GM21360 (cell line): Measurements from ENCODE around the gene NIPAL1.

Experiments
- ATAC-seq: cut with Tn5 transposase; IDR thresholded peaks from one replicate; pipeline ENCODE4 v1.9.1; 2021; ENCODE audit warnings: mild to moderate bottlenecking, moderate library complexity; ENCODE audit not compliant: unreplicated experiment

NIPAL1 gene

DNA sequence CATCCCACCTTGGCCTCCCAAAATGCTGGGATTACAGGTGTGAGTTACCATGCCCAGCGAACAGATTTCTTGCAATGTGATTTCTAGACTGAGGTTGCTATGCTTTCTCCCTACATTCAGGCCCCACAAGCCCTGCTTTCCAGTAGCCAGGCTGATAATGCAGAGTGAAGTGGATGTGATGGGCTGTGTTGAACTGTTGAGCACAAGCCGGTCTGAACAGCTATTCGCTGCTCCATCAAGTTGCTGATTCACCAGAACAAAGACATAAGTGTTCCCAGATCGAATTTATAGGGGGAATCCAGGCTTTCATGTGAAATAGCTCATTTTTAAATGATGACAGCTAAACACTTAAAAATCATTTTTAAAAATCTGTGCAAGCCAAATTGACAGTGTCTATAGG lies 8.0 kb downstream of the NIPAL1 start:
- ATAC-seq: no peak

DNA sequence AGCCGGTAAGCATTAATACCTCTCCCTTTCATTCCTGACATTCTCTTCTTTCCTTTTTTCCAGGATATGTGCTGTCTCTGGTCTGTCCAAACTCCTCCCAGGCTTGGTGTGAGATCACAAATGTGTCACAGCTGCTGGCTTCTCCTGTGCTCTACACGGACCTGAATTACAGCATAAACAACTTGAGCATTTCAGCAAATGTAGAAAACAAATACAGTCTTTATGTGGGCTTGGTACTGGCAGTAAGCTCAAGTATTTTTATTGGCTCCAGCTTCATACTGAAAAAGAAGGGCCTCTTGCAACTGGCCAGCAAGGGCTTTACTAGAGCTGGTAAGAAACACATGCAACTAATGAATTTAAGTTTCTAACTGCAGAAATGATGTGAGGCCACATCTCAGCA lies 8.4 kb downstream of the NIPAL1 start:
- ATAC-seq: no peak

DNA sequence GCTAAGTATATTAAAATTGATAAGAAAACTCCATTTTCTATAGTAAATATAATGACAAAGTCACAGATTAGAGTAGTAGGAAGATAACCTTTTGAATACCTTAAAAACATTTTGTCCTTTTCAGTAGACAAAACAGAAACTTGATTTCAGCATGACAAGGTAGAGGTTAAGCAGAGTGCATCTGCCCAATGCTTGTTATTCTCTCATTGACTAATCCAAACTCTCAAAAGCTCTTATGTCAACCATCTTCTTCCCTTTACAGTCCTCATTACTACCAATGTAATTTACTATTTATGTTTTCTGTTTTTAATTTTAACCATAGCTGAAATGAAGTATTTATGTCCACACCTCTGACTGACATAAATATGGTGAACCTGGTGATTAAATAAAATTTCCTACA lies 11.1 kb downstream of the NIPAL1 start:
- ATAC-seq: peak; percentile 82

DNA sequence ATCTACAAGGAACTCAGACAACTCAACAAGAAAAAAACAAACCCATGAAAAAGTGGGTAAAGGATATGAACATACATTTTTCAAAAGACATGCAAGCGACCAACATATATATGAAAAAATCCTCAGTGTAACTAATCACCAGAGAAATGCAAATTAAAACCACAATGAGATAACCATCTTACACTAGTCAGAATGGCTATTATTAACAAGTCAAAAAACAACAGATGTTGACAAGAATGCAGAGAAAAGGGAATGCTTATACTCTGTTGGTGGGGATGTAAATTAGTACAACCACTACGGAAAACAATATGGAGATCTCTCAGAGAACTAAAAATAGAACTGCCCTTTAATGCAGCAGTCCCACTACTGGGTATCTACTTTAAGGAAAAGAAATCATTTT lies 12.1 kb downstream of the NIPAL1 start:
- ATAC-seq: peak; percentile 64

DNA sequence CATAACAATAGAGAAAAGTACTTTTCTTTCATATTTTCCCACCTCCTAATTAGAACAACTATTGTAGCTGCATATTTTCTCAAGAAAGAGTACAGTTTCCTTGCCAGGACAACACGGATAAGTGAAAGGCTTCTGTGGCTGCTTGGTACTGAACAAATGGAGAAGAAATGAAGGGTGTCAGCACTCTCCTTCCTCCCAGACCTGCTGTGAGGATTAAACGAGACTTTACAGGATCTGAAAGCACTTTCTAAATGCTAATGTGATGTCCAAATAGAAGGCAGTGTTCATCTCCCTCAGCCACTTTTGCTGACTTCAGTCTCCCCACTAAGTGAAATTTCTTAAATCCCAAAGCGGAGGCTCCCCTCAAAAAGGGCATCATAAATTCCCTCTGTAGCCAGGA lies 13.9 kb downstream of the NIPAL1 start:
- no peak for ATAC-seq

DNA sequence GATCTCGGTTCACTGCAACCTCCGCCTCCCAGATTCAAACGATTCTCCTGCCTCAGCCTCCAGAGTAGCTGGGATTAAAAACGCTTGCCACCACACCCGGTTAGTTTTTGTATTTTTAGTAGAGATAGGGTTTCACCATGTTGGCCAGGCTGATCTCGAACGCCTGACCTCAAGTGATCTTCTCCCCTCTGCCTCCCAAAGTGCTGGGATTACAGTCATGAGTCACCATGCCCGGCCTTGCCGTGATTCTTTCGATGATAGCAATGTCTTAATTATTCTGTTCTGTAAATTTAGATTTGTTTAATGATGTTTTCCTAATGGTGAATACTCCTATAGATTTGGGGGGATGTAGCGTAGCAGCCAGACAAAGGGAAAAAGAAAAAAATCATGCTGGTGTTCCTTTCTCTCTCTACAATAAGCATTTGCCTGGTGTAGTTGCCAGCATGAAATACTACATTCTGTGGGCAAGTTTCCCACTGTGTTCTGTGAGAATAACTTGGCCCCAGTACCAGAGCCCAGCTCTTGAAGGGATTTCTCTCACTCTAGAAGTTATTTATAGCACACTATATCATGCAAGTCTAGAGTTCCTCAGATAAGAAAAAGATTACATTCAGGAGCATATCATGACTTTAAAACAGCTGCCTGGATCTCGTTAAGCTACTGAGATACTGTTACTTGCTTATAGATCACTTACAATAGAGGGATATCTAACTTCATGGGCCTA lies 15.4 kb downstream of the NIPAL1 start:
- no peak for ATAC-seq

DNA sequence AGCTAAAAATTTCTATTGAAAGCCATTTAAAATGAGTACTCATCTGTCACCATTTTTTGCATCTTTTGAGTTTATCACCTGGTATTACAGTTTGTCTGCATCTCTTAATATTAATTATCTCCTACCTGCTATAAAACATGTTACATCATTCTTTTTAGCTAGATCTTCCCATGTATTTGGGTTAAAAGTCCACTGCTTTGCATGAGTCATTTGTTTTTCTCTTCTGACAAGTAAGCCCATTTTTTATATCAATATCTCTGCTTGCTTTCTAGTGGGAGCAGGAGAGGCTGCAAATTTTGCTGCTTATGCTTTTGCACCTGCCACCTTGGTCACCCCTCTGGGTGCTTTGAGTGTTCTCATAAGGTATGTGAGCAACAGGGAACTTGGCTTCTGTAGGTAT lies 16.1 kb downstream of the NIPAL1 start:
- no peak for ATAC-seq

DNA sequence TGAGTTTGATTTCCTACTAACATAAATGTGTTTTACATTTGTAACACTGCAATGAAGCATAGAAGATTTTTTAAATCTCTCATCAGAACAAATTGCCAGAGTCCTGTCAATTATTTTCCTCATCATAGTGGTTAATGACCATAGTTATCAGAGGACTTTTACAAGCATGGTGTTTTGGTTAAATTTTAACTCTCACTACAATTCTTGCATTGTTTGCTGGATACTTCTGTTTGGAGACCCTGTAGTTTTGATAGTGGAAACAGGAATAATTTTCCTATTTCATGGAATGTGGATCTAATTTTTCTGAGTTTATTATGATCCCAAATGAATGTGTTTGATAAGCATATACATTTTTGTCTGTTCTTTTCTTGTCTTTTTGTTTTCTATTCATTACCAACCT lies 16.8 kb downstream of the NIPAL1 start:
- ATAC-seq: no peak

DNA sequence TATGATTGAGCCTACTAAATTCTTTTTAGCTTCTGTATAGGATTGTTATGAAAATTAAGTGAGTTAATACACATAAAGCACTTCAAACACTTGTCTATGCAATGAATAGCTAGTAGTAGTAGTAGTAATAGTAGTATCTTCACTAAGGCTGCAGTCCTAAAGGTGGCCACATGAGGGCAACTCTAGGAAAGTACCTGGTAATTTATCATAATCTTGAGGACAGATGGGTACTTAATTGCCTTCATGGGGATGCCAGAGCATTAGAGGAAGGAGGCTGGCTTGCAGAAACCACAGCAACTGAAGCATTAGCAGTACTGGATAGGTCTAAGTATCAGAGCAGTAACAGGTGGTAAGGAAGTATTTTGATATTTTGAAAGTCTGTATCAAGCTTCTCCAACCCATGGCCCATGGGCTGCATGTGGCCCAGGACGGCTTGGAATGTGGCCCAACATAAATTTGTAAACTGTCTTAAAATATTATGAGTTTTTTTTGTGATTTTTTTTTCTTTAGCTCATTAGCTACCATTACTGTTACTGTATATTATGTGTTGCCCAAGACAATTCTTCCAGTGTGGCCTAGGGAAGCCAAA lies 17.3 kb downstream of the NIPAL1 start:
- ATAC-seq: no peak

DNA sequence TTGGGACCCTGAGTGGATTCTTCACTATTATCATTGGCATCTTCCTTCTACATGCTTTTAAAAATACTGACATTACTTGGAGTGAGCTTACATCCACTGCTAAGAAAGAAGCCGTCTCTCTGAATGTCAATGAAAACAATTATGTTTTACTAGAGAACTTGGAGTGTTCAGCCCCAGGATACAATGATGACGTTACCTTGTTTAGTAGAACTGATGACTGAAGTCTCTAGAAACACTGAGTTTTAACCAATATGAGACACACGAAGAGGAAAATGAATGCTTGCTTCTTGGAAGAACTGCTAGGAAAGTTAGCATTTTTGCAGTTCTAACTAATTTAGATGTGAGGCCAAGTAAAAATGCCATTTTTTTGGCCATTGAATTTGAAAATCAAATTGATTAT lies 19.4 kb downstream of the NIPAL1 start:
- ATAC-seq: no peak

DNA sequence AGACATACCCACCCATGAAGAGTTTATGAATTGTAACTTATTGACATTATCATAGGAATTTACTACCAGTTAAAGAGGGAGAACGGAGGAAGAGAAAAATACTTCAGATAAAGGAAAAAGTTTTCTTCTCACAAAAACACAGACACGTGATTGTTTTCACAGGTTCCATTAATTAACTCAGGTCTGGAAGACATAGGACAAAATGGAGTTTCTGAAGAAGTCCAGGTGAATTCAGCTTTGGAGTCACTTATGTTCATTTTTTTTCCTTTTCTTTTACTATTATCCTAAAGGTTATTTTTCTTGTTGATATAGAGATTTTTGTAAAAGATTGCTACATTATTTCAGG lies 20.5 kb downstream of the NIPAL1 start:
- no peak for ATAC-seq

DNA sequence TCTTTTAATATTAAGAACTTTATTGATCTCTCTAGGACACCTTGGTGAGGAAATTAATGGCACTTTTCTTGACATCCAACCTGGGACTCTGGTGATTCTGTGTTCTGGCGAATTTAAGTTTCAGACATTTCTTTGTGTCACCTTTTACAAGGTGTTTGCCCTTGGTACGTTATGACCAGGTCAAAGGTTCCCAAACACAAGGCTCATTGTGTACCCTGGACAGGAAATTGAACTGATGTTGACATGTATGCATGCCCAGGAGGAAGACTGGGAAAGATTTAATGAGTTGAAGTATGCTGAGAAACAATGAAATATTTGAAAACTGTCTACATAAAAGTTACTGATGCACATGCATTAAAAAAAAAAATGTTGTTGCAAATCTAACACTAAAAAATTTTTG lies 22.1 kb downstream of the NIPAL1 start:
- no peak for ATAC-seq

DNA sequence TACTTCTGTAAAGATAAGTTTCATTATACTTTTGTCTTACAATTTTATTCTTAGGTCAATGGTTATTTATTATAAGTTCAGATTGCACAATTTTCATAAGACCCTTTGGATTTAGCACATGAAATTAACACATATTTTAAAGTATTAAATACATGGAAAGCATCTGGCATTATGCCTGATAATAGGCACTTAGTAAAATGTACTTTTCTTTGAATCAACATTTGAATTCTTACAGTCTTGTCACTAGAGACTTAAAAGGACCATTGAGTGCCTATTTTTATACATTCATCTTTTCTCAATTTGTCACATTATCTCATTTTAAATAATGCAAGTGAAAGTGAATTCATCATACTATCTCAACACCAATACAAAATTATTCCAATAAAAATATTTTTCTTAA lies 23.0 kb downstream of the NIPAL1 start:
- no peak for ATAC-seq

DNA sequence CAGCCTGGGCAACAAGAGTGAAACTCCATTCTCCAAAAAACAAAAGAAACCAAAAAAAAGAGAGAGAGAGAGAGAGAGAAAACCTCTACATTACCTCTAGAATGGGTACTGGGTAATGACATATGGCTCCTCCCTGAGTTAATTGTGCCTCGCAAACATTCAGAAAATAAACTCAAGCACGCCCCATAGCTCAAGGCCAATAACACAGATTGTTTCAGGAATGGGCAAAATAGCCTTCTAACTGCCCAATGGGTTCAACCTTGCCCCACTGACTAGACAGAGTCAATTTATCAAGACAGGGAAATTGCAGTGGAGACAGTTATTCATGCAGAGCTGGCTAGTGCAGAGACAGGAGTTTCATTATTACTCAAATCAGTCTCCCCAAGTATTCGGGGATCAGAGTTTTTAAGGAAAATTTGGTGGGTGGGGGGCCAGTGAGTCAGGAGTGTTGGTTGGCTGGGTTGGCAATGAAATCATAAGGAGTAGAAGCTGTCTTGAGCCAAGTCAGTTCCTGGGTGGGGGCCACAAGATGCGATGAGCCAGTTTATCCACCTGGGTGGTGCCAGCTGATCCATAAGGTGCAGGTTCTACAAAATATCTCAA lies 25.1 kb downstream of the NIPAL1 start:
- ATAC-seq: no peak

DNA sequence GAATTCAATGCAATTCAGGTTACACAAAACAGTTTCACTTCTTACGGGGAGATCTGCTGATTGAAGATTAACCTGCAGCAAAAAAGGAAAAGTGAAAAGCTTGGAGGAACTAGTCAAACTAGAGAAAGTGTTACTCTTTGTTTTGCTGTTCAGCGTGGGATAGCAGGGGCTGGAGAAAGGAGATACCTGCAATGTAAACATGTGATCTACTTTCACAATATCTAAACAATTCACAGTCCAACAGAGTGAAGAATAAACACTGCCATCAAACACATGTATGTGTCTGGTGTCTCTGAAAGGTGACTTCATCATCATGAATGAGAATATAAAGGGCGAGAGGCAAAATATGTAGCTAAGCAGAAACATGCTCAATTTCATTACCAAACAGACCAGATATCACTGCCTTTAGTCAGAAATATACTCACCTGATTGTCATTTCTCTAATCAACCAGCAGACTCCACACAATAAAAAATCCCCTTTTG lies 26.4 kb downstream of the NIPAL1 start:
- ATAC-seq: peak; percentile 29

DNA sequence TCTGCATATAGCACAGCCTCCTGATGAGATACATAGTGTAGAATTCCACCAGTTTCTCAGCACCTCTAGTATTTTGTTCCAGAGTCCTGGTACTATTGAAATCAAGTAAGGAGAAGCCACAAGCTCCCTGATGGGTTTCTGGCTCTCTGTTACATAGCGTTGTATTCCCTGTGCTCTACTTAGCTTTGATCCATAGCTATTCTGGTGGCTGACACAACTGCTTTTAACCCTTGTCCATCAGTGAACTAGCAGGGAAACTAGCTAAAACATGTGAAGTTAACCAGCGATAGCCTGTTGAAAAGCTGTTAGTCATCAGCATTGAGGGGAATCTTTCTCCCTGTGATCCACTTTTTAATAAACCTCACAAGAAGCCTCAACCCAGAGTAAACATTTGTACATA lies 26.9 kb downstream of the NIPAL1 start:
- no peak for ATAC-seq

DNA sequence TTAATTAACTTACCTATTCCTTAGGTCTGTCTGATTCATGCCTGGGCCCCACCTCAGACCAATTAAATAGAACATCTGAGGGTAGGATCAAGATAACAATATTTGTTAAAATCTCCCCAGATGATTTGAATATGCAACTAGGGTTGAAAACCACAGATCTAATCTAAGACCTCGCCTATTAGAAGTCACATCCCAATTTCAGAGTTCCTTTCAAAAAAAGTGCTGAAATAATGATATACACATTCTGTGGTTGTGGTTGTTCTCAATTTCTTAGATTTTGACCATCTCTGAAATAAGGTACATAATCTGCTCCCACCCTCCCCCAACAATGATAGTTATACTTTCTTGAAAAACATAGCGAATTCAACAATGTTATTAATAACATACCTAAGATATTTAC lies 27.7 kb downstream of the NIPAL1 start:
- ATAC-seq: no peak

DNA sequence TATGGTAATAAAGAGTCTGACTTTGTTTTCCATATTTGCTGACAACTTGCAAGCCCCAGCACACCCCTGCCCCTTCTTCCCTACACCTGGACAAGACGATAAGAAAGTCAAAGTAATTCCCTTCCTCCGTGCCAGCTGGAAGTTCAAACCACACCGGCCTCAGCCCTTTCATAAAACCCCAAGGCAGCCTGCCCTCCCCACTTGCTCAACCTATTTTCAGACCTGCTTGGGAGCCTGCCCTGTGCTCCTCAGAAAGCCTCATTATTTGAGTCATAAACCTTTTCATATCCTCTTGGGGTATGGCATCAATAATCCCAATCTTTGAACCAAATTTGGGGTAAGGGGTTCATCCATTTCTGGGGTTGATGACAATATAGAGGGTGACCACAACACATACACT lies 29.5 kb downstream of the NIPAL1 start:
- ATAC-seq: no peak

DNA sequence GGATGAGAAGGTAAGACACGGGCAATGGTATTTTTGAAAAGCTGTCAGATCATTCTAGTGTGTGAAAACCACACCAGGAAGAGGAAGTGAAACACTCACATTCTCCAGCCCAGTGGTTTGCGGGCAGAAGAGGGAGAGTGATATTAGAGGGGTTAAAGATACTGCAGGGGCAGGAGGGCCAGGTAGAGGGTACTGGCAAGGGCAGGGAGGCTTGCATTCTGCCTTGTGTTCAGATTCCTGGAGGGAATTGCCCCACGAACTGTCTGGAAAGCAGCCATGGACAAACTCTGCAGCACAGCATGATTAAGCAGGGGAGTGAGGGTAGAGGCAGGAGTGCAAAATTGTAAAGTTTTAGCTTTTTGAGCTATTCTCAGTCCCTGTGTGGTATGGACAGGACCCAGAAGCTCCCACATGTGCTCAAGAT lies 30.9 kb downstream of the NIPAL1 start:
- ATAC-seq: peak; percentile 91

DNA sequence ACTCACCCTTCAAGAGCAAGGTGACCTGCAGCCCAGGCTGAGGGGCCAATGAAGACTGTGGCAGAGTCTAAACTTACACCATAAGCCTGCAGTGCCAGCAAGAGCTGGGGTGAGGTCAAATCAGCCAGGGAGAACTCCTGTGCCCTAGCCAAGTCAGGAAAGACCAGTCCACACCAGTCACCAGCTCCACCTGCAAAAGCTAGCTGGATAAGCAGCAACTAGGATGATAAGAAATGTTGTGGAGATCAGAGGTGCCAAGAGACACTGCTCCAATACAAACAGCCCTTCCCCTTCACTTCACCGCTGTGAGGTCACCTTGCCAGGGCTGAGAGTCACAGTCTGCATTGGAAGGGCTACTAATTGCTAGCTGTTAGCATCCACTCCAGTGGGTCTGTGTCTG lies 31.3 kb downstream of the NIPAL1 start:
- ATAC-seq: peak; percentile 14

DNA sequence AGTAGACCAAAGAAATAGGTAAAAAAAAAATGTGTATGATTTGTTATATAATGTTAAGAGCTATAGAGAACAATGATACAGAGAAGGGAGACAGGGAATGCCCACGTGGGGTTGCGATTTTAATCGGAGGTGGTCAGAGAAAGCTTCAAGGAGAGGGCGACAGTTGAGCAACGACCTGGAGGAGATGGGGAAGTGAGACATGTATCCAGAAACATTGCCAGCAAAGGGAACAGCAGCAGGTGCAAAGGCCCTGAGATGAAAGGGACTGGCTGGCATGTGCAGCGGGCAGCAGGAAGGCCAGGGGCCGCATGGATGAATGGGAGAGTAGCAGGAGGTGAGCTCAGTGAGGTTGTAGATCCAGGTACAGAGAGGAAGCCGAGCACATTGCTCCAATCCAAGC lies 32.9 kb downstream of the NIPAL1 start:
- ATAC-seq: no peak

DNA sequence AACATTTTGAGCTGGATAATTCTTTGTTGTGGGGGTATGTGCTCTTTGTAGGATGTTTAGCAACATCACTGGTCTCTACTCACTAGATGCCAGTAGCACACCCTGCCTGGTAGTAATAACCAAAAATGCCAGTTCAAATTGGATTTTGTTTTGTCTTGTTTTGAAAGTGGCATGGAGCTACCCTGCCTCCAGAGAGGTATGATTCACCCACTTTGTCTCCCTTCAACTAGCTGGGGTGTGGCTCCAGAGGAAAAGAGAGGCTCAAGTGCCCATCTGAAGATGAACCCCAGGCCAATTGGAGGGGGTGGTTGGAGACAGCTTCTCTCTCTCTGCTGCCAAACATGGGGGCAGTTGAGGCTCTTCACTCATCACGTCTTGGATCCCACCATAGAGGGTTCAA lies 34.5 kb downstream of the NIPAL1 start:
- no peak for ATAC-seq
